Stomach (tissue), 9 donors: ENCODE measurements around the gene FPR1. TPM values are rescaled to one million over a fixed set of nuclear protein-coding genes. Genes with fewer than 3 reads are reported as not detected.

Source experiments
- DNase-seq, 2 donors: peaks; one replicate each; pipeline versions ENCODE4 v3.0.0 to v3.0.0-alpha.2; 2013 to 2019
- H3K27ac ChIP-seq, 5 donors: fragments of 200-600 bp in 4 of 5; sonication (generic) in 4 of 5; one replicate each; pipeline ENCODE4 v1.5.1; 2013 to 2019; ENCODE audit warnings: mild to moderate bottlenecking in 1 of 5, moderate library complexity in 1 of 5
- H3K27me3 ChIP-seq, 3 donors: fragments of 200-600 bp; sonication (generic); one replicate each; pipeline ENCODE4 v1.5.1; 2017 to 2019; ENCODE audit warnings: mixed run types in 1 of 3
- H3K36me3 ChIP-seq, 4 donors: fragments of 200-600 bp; sonication (generic); 1 replicate in 3 of 4; 2 replicates in 1 of 4; pipeline ENCODE4 v1.5.1; 2016 to 2019
- H3K4me1 ChIP-seq, 4 donors: fragments of 200-600 bp; sonication (generic); one replicate each; pipeline ENCODE4 v1.5.1; 2016 to 2019
- H3K4me3 ChIP-seq, 4 donors: fragments of 200-600 bp; sonication (generic) in 3 of 4; one replicate each; pipeline ENCODE4 v1.5.1; 2016 to 2019; ENCODE audit warnings: mild to moderate bottlenecking in 1 of 4
- H3K9me3 ChIP-seq, 4 donors: fragments of 200-600 bp; sonication (generic); one replicate each; pipeline ENCODE4 v1.5.1; 2016 to 2019
- CTCF ChIP-seq, 7 experiments: fragments of 450-650 bp in 4 of 7; fragments of 200-600 bp in 3 of 7; sonication (generic) in 3 of 7; IDR thresholded peaks; one replicate each; pipeline ENCODE4 v1.5.1; 2016 to 2019; ENCODE audit warnings: antibody characterized with exemption in 7 of 7, control low read depth in 2 of 7, mild to moderate bottlenecking in 1 of 7
- EP300 ChIP-seq: sonication (generic); formaldehyde crosslinking; IDR thresholded peaks from one replicate; pipeline ENCODE4 v1.6.1; 2017; ENCODE audit warnings: antibody characterized with exemption
- POLR2A ChIP-seq, 4 donors: fragments of 450-650 bp; IDR thresholded peaks; one replicate each; pipeline ENCODE4 v1.6.1; 2016; ENCODE audit warnings: antibody characterized with exemption in 4 of 4, control low read depth in 2 of 4, mild to moderate bottlenecking in 1 of 4, moderate library complexity in 1 of 4
- POLR2AphosphoS5 ChIP-seq, 3 donors: sonication (generic); formaldehyde crosslinking; IDR thresholded peaks; one replicate each; pipeline ENCODE4 v1.6.1; 2016; ENCODE audit warnings: antibody characterized with exemption in 3 of 3
- WGBS, 5 donors: extraction: QIAGEN DNeasy Blood & Tissue Kit in 3 of 5; methylation state at CpG; one replicate each; pipeline versions ENCODE4 v1.1.5 to v1.1.7; 2013 to 2018; 5-methylcytosine and 5-hydroxymethylcytosine counted together
- intact Hi-C: fragments of 100-400 bp; cut with DNase I; formaldehyde crosslinking; loops from one replicate; pipeline ENCODE4 v1.15.1; 2023; ENCODE audit warnings: low total_unique reads
- polyA plus RNA-seq, 3 donors: library from polyadenylated mRNA; stranded (reverse); fragments of 200-250 nt; gene quantifications; one replicate each; pipeline ENCODE4 v1.2.3, GENCODE V29; 2013
- total RNA-seq, 5 donors: library from RNA; depleted of rRNA; stranded (reverse); fragments of >200 nt; gene quantifications; one replicate each; pipeline versions ENCODE4 v1.1.0 to v1.2.3, GENCODE V29; 2014 to 2016
- donor health status: healthy with polysubstance abuse.
- donor health status: Bipolar disorder and iron deficiency.
- donor health status: healthy.

The FPR1 gene
- total and polyA plus RNA-seq, 8 donors: 1.7 to 10.5 (median 7.5) TPM; not detected in 1

- Histone ChIP-seq H3K4me3 (no peak overlapping the region), H3K27ac (peak overlapping the region in 2 of 5 donors; percentile 21 to 95), H3K9me3 (no peaks in the 10 kb centered on the region), H3K4me1 (peaks cover 29 to 45% (median 40%) of the 10 kb centered on the region in 4 donors), H3K27me3 (no peaks in the 10 kb centered on the region), H3K36me3 (peaks cover 0 to 32% (median 18%) of the 10 kb centered on the region in 4 donors)
- DNase-seq: no peak
- intact Hi-C loops: no loop called here
- TF ChIP-seq POLR2AphosphoS5 (IDR thresholded peaks at IDR 0.05) (no peak), POLR2A (IDR thresholded peaks at IDR 0.05) (no peak), EP300 (no peak), CTCF (IDR thresholded peaks at IDR 0.05) (no peak)
- 94 to 99% (median 97%) methylated on average over 4 of the region's 4 CpGs for WGBS, 5 donors
Observed at GRCh38 chr19:51706296-51706695, 45.4 kb downstream of the FPR1 start.

- peaks cover 29 to 48% (median 40%) of the 10 kb centered on the region in 4 donors for H3K4me1 ChIP-seq
- H3K4me3 ChIP-seq: peak overlapping the region; percentile 55 to 66 (median 62)
- no peak for DNase-seq
- no peaks in the 10 kb centered on the region for H3K9me3 ChIP-seq
- peak overlapping the region; percentile 93 to 98 (median 94) for H3K27ac ChIP-seq
- peaks cover 0 to 40% (median 21%) of the 10 kb centered on the region in 4 donors for H3K36me3 ChIP-seq
- 10 to 31% (median 21%) methylated on average over 3 to 4 of the region's 4 CpGs for WGBS, 5 donors
- TF ChIP-seq CTCF (IDR thresholded peaks at IDR 0.05) (no peak), POLR2AphosphoS5 (IDR thresholded peaks at IDR 0.05) (no peak), POLR2A (IDR thresholded peaks at IDR 0.05) (no peak), EP300 (no peak)
- H3K27me3 ChIP-seq: no peaks in the 10 kb centered on the region
- intact Hi-C loops: no loop called here
Observed at GRCh38 chr19:51704626-51705025, 47.1 kb downstream of the FPR1 start.

GRCh38 chr19:51703575-51704515 is 47.8 kb downstream of the FPR1 start:
- H3K36me3 ChIP-seq: peaks cover 0 to 47% (median 29%) of the 10 kb centered on the region in 4 donors
- peak; percentile 98 to 99 for DNase-seq
- peak overlapping the region; percentile 93 to 98 (median 94) for H3K27ac ChIP-seq
- H3K4me3 ChIP-seq: peak overlapping the region; percentile 55 to 66 (median 62)
- TF ChIP-seq POLR2A (IDR thresholded peaks at IDR 0.05) (peak in 1 of 4 donors; percentile 28), CTCF (IDR thresholded peaks at IDR 0.05) (peak in 3 of 7 experiments; percentile 7 to 63 (median 42)), EP300 (peak; percentile 33), POLR2AphosphoS5 (IDR thresholded peaks at IDR 0.05) (peak; percentile 82 to 98 (median 97))
- WGBS, 5 donors: 1 to 5% (median 1%) methylated on average over 46 to 74 of the region's 74 CpGs
- H3K27me3 ChIP-seq: no peaks in the 10 kb centered on the region
- H3K4me1 ChIP-seq: peaks cover 29 to 48% (median 40%) of the 10 kb centered on the region in 4 donors
- no peaks in the 10 kb centered on the region for H3K9me3 ChIP-seq
- intact Hi-C loops: no loop called here

GRCh38 chr19:51702825-51703574 is 48.7 kb downstream of the FPR1 start:
- 15 to 31% (median 19%) methylated on average over 42 to 46 of the region's 46 CpGs for WGBS, 5 donors
- peak; percentile 56 to 65 for DNase-seq
- H3K9me3 ChIP-seq: no peaks in the 10 kb centered on the region
- H3K4me3 ChIP-seq: peak overlapping the region; percentile 55 to 66 (median 62)
- H3K27ac ChIP-seq: peak overlapping the region; percentile 93 to 98 (median 94)
- no peaks in the 10 kb centered on the region for H3K27me3 ChIP-seq
- H3K4me1 ChIP-seq: peaks cover 29 to 48% (median 40%) of the 10 kb centered on the region in 4 donors
- intact Hi-C loops: no loop called here
- H3K36me3 ChIP-seq: peaks cover 0 to 55% (median 37%) of the 10 kb centered on the region in 4 donors
- TF ChIP-seq POLR2AphosphoS5 (IDR thresholded peaks at IDR 0.05) (peak in 1 of 3 donors; percentile 10), CTCF (IDR thresholded peaks at IDR 0.05) (no peak)
